ENCODE data around the gene NAA15.
"Not testable (repeated sequence)": the region's sequence is repeated elsewhere in the genome, so short reads cannot be mapped to it uniquely, and the experiment has no call there.

NAA15 gene

GRCh38 chr4:139368998-139369397, 67.7 kb downstream of the NAA15 start:
- DNase-seq: no peak

GRCh38 chr4:139374251-139374650, 72.9 kb downstream of the NAA15 start:
- no peak for DNase-seq

GRCh38 chr4:139386421-139386820, 85.1 kb downstream of the NAA15 start:
- DNase-seq: no peak

GRCh38 chr4:139389102-139389501, 87.8 kb downstream of the NAA15 start:
- DNase-seq: no peak

- no peak for DNase-seq
Observed at GRCh38 chr4:139389991-139390390, 88.7 kb downstream of the NAA15 start.

- DNase-seq: no peak
Observed at GRCh38 chr4:139391731-139392130, 90.4 kb downstream of the NAA15 start.

GRCh38 chr4:139392797-139393196, 91.5 kb downstream of the NAA15 start:
- no peak for DNase-seq

- no peak for DNase-seq
Observed at GRCh38 chr4:139401368-139401767, 100.1 kb downstream of the NAA15 start.

GRCh38 chr4:139402436-139402835, 101.1 kb downstream of the NAA15 start:
- DNase-seq: no peak

- no peak for DNase-seq
Observed at GRCh38 chr4:139403462-139403861, 102.2 kb downstream of the NAA15 start.

GRCh38 chr4:139410312-139410711, 109.0 kb downstream of the NAA15 start:
- DNase-seq: no peak

GRCh38 chr4:139414671-139415210, 113.4 kb downstream of the NAA15 start:
- not testable (repeated sequence) for DNase-seq

GRCh38 chr4:139416073-139416673, 114.9 kb downstream of the NAA15 start:
- DNase-seq: peak; percentile 26

- DNase-seq: no peak
Observed at GRCh38 chr4:139419388-139419914, 118.1 kb downstream of the NAA15 start.

- no peak for DNase-seq
Observed at GRCh38 chr4:139420652-139421051, 119.3 kb downstream of the NAA15 start.

- no peak for DNase-seq
Observed at GRCh38 chr4:139436122-139436521, 134.8 kb downstream of the NAA15 start.

- DNase-seq: no peak
Observed at GRCh38 chr4:139438141-139438540, 136.8 kb downstream of the NAA15 start.

GRCh38 chr4:139441029-139441428, 139.7 kb downstream of the NAA15 start:
- no peak for DNase-seq

GRCh38 chr4:139443661-139444060, 142.4 kb downstream of the NAA15 start:
- no peak for DNase-seq

GRCh38 chr4:139444881-139445280, 143.6 kb downstream of the NAA15 start:
- not testable (repeated sequence) for DNase-seq

GRCh38 chr4:139447078-139447477, 145.8 kb downstream of the NAA15 start:
- not testable (repeated sequence) for DNase-seq

- no peak for DNase-seq
Observed at GRCh38 chr4:139450586-139450985, 149.3 kb downstream of the NAA15 start.

- no peak for DNase-seq
Observed at GRCh38 chr4:139451997-139452396, 150.7 kb downstream of the NAA15 start.

GRCh38 chr4:139453041-139453370, 151.7 kb downstream of the NAA15 start:
- DNase-seq: peak; percentile 80
